Measurements from ENCODE around the gene NTRK2. TPM values are rescaled to one million over a fixed set of nuclear protein-coding genes. Genes with fewer than 3 reads are reported as not detected.
A peak's percentile ranks its signal among the peaks of the same experiment; 100 is the strongest.

NTRK2 gene
- total RNA-seq, 4 donors from 2014 or later, result 9.5 to 19.5 (median 12.3) TPM

- H3K4me1 ChIP-seq, result peaks cover 20% of the 10 kb centered on the region
- no peak overlapping the region for H3K27ac ChIP-seq
- H3K9me3 ChIP-seq, result no peaks in the 10 kb centered on the region
- H3K36me3 ChIP-seq, result no peaks in the 10 kb centered on the region
- TF ChIP-seq CTCF (IDR thresholded peaks at IDR 0.05), result no peak
- no peak for TF ChIP-seq EP300 (IDR thresholded peaks at IDR 0.05)
- no peak for TF ChIP-seq POLR2AphosphoS5 (IDR thresholded peaks at IDR 0.05)
- TF ChIP-seq POLR2A (IDR thresholded peaks at IDR 0.05), result no peak
- WGBS, result 63% methylated on average over 4 of the region's 4 CpGs
- no peak for DNase-seq (ENCODE audit: low spot score in 2 of 2)
- H3K27me3 ChIP-seq, result no peaks in the 10 kb centered on the region
- no peak overlapping the region for H3K4me3 ChIP-seq
Measured at GRCh38 chr9:84863372-84863771, 193.8 kb downstream of the NTRK2 start.

- Histone ChIP-seq H3K9me3 (no peaks in the 10 kb centered on the region), H3K36me3 (no peaks in the 10 kb centered on the region), H3K4me1 (peaks cover 19% of the 10 kb centered on the region), H3K27ac (no peak overlapping the region), H3K27me3 (no peaks in the 10 kb centered on the region), H3K4me3 (no peak overlapping the region)
- DNase-seq (ENCODE audit: low spot score in 2 of 2), result no peak
- 76% methylated on average over 5 of the region's 5 CpGs for WGBS
- TF ChIP-seq POLR2AphosphoS5 (IDR thresholded peaks at IDR 0.05) (no peak), CTCF (IDR thresholded peaks at IDR 0.05) (no peak), POLR2A (IDR thresholded peaks at IDR 0.05) (no peak), EP300 (IDR thresholded peaks at IDR 0.05) (no peak)
Measured at GRCh38 chr9:84866396-84867175, 197.1 kb downstream of the NTRK2 start.

DNA sequence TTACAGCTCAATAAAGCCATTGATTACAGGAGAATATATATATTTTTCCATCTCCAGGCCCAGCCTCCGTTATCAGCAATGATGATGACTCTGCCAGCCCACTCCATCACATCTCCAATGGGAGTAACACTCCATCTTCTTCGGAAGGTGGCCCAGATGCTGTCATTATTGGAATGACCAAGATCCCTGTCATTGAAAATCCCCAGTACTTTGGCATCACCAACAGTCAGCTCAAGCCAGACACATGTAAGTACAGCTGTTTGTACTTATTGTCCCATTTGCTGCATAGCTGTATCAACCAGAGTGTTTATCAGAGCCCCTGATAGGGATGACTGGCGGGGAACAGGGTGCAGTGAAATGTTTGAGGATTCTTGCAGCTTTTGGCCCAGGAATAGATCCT lies 197.7 kb downstream of the NTRK2 start:
- Histone ChIP-seq H3K27ac (no peak overlapping the region), H3K4me1 (peaks cover 14% of the 10 kb centered on the region), H3K27me3 (no peaks in the 10 kb centered on the region), H3K9me3 (no peaks in the 10 kb centered on the region), H3K36me3 (no peaks in the 10 kb centered on the region), H3K4me3 (no peak overlapping the region)
- no peak for DNase-seq (ENCODE audit: low spot score in 2 of 2)
- TF ChIP-seq EP300 (IDR thresholded peaks at IDR 0.05) (no peak), CTCF (IDR thresholded peaks at IDR 0.05) (no peak), POLR2A (IDR thresholded peaks at IDR 0.05) (no peak), POLR2AphosphoS5 (IDR thresholded peaks at IDR 0.05) (no peak)
- 69% methylated on average over 3 of the region's 3 CpGs for WGBS

GRCh38 chr9:84869091-84869490 lies 199.6 kb downstream of the NTRK2 start:
- Histone ChIP-seq H3K27me3 (no peaks in the 10 kb centered on the region), H3K4me3 (no peak overlapping the region), H3K9me3 (no peaks in the 10 kb centered on the region), H3K4me1 (no peaks in the 10 kb centered on the region), H3K27ac (no peak overlapping the region), H3K36me3 (no peaks in the 10 kb centered on the region)
- WGBS, result 95% methylated on average over 2 of the region's 2 CpGs
- no peak for DNase-seq (ENCODE audit: low spot score in 2 of 2)
- no peak for TF ChIP-seq CTCF (IDR thresholded peaks at IDR 0.05)
- TF ChIP-seq POLR2AphosphoS5 (IDR thresholded peaks at IDR 0.05), result no peak

GRCh38 chr9:84871983-84872382 lies 202.5 kb downstream of the NTRK2 start:
- H3K4me3 ChIP-seq, result no peak overlapping the region
- DNase-seq (ENCODE audit: low spot score in 2 of 2), result no peak
- H3K4me1 ChIP-seq, result no peaks in the 10 kb centered on the region
- TF ChIP-seq CTCF (IDR thresholded peaks at IDR 0.05), result no peak
- TF ChIP-seq EP300 (IDR thresholded peaks at IDR 0.05), result no peak
- no peak for TF ChIP-seq POLR2AphosphoS5 (IDR thresholded peaks at IDR 0.05)
- TF ChIP-seq POLR2A (IDR thresholded peaks at IDR 0.05), result no peak
- no peaks in the 10 kb centered on the region for H3K9me3 ChIP-seq
- 60% methylated on average over 4 of the region's 4 CpGs for WGBS
- no peaks in the 10 kb centered on the region for H3K27me3 ChIP-seq
- H3K36me3 ChIP-seq, result no peaks in the 10 kb centered on the region
- H3K27ac ChIP-seq, result peak overlapping the region; percentile 23

Measured in suprapubic skin (tissue), 4 donors.